HG02870 (cell line): ENCODE data around the gene EXOSC7.
A peak's percentile ranks its signal among the peaks of the same experiment; 100 is the strongest.
"Not testable (repeated sequence)": the region's sequence is repeated elsewhere in the genome, so short reads cannot be mapped to it uniquely, and the experiment has no call there.

Source experiments
- ATAC-seq: cut with Tn5 transposase; IDR thresholded peaks from one replicate; pipeline ENCODE4 v1.9.1; 2021; ENCODE audit warnings: mild to moderate bottlenecking, moderate library complexity; ENCODE audit not compliant: unreplicated experiment

EXOSC7 gene

DNA sequence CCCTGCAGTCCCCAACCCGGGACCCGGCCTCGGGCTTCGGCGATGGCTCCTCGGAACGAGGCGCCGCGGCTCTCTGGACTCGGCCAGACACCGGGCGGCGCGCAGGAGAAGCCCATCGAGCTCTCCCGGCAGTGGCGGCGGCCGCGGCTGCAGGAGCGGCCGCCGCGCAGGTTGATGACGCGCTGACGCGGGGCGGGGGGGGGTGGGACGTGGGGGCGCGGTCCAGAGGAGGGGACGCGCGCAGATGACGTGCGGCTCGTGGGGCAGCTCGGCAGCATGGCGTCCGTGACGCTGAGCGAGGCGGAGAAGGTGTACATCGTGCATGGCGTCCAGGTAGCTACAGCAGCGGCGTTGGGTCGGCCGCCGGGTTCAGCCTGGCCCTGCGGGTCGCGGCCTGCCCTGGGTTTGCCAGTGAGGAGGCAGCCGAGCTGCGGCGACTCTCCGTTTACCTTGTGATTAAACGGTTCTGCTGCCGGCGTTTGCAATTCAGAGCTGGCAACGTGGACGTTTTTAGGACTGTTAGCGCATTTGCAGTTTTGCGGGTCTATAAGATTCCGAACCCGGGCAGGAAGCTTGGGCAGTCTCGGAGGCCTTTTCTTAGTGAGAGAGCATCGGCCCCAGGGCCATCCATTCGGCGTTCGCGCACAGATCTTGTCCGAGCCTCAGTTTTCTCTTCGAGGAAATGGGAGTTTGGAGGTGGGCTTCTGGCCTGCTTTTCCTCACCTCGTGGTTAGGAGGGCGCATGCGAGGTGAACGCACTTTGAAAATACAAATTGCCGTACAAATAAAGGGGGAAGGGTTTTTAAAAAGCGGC, at the start of gene EXOSC7, which contains the start of gene ZDHHC3:
TSS of gene EXOSC7 (plus strand) at position 243 of the 814 bp plus-strand sequence. CDS start at position 277, 34 bp downstream.
TSS of gene ZDHHC3 (minus strand) at position 173 of the 814 bp plus-strand sequence. CDS start 16,738 bp downstream, outside the sequence.
- ATAC-seq, result peak; percentile 78

GRCh38 chr3:44926921-44927320, 49.1 kb upstream of the EXOSC7 start:
- no peak for ATAC-seq

DNA sequence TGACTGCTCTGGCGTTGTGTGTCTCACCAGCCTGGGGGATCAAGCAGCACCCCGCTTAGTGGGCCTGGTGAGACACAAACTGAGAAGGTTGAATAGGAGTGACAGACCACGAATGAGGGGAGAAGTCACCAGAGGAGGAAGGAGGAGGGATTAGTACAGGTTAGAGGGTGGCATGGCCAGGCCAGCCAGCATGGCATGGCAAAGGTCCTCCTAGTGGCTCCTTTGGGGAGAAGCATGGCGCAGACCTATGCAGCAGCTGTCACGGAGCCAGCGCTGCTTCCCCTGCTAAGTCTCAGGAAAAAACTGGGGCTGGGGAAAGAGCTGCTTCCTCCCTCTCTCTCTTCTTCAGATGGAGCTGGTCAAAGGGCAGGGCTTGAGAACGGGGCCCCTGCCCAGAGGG, 48.7 kb upstream of the EXOSC7 start:
- no peak for ATAC-seq

DNA sequence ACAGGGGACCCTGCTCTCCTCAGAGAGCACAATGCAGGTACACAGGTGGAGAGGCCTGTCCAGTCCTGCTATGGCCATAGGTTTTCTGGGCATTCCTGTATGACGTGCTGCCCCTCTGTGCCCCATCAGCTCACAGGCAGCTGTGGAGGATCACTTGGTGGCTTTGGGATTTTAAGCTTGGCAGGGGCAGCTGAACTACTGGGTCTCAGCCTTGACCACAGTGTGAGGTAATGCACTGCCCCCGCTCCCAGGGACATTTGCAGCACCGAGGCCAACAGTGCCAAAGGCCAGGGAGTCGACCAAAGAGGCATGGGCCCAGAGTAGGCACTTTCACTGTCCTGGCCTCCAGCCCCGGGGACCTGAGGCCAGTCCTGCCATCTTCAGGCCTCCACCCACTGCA, 46.3 kb upstream of the EXOSC7 start:
- ATAC-seq, result no peak

- ATAC-seq, result no peak
Observed at GRCh38 chr3:44930911-44931310, 45.1 kb upstream of the EXOSC7 start.

DNA sequence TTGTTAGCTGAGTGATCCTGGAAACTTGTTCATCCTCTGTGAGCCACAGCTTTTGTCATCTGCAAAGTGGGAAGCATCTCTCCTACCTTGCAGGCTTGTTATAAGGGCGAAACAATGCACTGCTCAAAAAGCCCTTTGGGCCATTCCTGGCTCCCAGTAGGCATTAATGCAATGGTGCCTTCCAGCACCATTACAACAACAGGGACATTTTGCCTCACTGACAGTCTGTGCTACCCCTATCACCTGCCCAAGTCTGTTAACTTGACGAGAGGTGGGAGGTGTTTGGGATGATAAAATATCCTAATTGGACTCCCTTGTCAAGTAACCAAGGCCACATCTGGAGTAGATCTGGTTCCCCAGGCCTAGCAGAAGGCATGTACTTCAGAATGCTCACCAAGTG, 44.3 kb upstream of the EXOSC7 start:
- no peak for ATAC-seq

- no peak for ATAC-seq
Observed at GRCh38 chr3:44932271-44932670, 43.8 kb upstream of the EXOSC7 start.

GRCh38 chr3:44932986-44933944, 42.8 kb upstream of the EXOSC7 start:
- no peak for ATAC-seq

- ATAC-seq, result no peak
Observed at GRCh38 chr3:44939581-44940036, 36.4 kb upstream of the EXOSC7 start.

GRCh38 chr3:44942202-44942921, 33.7 kb upstream of the EXOSC7 start:
- no peak for ATAC-seq

DNA sequence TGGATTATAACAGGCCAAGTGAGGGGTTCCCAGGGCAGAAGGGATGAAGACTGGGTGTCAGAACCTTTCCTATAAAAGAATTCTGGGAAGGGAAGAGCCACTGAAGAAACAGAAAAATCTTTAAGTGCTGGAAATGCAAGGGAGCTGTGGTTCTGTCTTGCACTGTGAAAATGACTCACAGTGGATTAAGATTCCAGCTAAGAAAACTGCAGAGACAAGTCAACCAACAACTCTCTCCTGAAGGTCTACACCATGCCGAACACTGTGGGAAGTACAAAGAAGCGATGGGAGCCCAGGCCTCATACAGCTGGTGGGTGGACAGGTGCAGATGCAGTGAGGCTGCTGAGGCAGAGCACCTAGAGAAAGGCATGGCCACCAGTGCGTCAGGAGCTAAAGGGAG, 27.8 kb upstream of the EXOSC7 start:
- no peak for ATAC-seq

- not testable (repeated sequence) for ATAC-seq
Observed at GRCh38 chr3:44949770-44950169, 26.3 kb upstream of the EXOSC7 start.

DNA sequence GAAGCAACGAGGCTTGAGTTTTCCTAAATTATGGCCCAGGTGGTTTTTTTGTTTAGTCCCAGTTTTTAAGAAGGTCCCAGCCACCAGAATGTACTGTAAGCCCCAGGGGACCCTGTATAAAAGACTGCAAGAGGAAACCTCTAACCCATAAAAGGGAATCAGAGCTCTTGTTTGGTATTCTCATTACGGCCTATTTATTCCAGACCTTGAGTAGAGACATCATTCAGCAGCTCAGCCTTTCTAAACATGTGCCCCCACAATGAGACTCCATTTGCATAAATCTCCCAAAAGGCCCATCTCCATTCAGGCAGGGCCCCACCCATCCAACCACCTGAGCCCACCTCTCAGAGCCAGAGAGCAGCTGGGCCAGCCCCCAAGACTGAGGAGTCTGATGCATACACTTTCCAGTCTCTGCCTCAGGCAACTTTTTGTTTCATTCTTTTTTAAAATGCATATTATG, 25.7 kb upstream of the EXOSC7 start:
- ATAC-seq, result no peak

GRCh38 chr3:44952689-44953088, 23.4 kb upstream of the EXOSC7 start:
- ATAC-seq, result no peak

- no peak for ATAC-seq
Observed at GRCh38 chr3:44954304-44954703, 21.7 kb upstream of the EXOSC7 start.

DNA sequence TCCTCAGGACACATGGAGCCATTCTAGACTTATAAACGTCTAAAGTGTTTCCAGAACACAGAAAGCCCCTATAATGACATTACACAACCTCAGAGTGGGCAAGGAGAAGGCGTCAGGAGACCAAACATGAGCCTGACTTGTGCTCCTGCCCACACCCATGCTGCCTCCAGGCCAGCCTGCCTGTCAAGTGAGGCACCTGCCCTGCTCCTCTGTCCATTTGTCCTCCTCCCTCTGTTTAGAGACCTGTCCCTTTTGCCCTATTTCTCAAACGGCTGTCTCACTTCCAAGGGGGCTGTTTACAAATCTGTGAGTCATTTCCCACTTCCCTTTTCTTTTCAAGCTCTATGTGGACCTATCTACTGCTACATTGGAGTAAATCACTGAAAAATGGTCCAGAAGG, 21.1 kb upstream of the EXOSC7 start:
- ATAC-seq, result peak; percentile 79

DNA sequence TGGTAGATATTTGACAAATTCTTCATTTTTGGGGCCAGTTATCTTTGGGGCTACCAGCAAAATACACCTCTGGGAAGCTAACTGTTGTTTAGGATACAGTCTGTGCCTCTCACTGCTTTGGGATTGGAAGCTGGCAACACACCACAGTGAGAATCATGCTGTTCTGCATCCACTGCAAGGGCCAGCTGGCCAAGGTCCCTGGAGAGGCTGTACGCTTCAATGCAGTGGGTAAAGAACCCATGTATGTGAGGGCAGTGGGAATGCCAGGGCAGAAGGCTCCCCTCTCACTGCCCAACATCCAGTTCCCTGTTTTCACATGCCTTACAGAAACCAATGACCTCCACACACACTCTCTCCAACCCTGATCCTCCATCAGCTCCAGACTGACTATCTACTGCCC, 20.1 kb upstream of the EXOSC7 start:
- no peak for ATAC-seq

- ATAC-seq, result no peak
Observed at GRCh38 chr3:44957986-44958385, 18.1 kb upstream of the EXOSC7 start.

DNA sequence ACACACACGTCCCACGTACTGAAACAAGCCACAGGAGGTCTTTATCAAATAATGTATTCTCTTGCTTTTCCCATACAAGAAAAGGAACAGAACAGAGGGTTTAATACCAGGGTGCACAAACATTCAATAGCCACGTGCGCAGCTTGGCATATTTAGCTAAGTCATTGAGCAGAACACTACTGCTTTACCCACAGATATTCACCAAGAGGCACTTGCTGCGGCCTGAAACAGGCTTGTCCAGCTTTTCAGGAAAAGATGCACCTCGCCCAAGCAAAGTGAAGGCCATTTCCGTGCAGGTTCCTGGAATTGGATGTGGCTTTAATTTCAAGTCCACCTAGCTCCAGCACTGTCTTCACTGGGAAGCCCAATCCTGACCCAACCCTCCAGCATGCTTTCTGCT, 17.7 kb upstream of the EXOSC7 start:
- no peak for ATAC-seq

DNA sequence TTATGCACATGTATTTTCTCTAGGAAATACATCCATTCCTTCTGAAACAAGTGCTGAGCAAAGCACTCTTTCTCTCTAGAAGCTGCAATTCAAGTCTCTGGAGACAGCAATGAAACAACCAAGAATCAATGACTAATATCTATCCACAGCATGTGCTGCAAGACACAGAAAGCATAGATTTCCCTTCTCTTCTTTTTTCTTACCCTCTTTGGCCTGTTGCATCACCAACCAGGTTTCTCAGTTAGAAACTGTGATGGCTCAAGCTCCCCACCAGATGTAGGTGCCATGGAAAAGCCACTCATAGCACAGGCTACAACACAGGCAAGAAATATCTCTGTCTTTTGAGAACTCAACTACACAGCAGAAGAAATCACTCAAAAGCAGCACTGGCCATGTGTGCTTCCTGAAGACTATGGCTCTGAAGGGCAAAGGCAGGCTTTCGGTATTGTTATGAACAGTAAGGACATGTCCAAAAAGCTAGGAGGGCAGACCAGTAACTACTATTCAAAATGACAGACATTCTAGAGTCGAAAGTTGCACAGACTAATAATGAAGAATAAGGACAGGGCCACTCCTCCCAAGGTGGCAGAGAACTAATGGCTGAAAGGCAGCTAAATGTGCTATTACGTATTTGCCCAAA, 15.5 kb upstream of the EXOSC7 start:
- peak; percentile 52 for ATAC-seq
